Lung (tissue), 12 donors: ENCODE data around the gene RPS6KA2. TPM values are rescaled to one million over a fixed set of nuclear protein-coding genes. Genes with fewer than 3 reads are reported as not detected.

ENCODE experiments used
- ATAC-seq: fragments of 200-7000 bp; cut with Tn5 transposase; one replicate; pipeline ENCODE4 v1.9.1; 2020; ENCODE audit warnings: moderate number of reproducible peaks; ENCODE audit not compliant: insufficient read depth, low FRiP score
- DNase-seq, 3 donors: peaks; one replicate each; pipeline ENCODE4 v3.0.0-alpha.2; 2013 to 2017
- H3K27ac ChIP-seq, 2 donors: one replicate each; pipeline ENCODE4 v1.5.1; 2013; ENCODE audit warnings: mild to moderate bottlenecking in 2 of 2, moderate library complexity in 2 of 2, control low read depth in 1 of 2, inconsistent platforms in 1 of 2, low read depth in 1 of 2, low read length in 1 of 2
- H3K27me3 ChIP-seq, 3 donors: one replicate each; pipeline ENCODE4 v1.5.1; 2013; ENCODE audit warnings: low read length in 2 of 3; ENCODE audit not compliant: control insufficient read depth in 3 of 3, insufficient read depth in 3 of 3
- H3K36me3 ChIP-seq, 4 donors: one replicate each; pipeline ENCODE4 v1.5.1; 2013; ENCODE audit warnings: low read length in 4 of 4, mild to moderate bottlenecking in 1 of 4, moderate library complexity in 1 of 4; ENCODE audit not compliant: control insufficient read depth in 4 of 4, insufficient read depth in 4 of 4
- H3K4me1 ChIP-seq, 5 donors: one replicate each; pipeline ENCODE4 v1.5.1; 2013; ENCODE audit warnings: low read length in 5 of 5, mild to moderate bottlenecking in 2 of 5, moderate library complexity in 1 of 5; ENCODE audit not compliant: control insufficient read depth in 5 of 5, insufficient read depth in 5 of 5
- H3K4me3 ChIP-seq: one replicate; pipeline ENCODE4 v1.5.1; 2013; ENCODE audit warnings: mild to moderate bottlenecking, control low read depth, moderate library complexity
- H3K9ac ChIP-seq, 2 donors: one replicate each; pipeline ENCODE4 v1.5.1; 2013; ENCODE audit warnings: low read length in 2 of 2, control low read depth in 1 of 2; ENCODE audit not compliant: insufficient read depth in 1 of 2
- H3K9me3 ChIP-seq, 4 donors: one replicate each; pipeline ENCODE4 v1.5.1; 2013; ENCODE audit warnings: low read length in 3 of 4, mild to moderate bottlenecking in 1 of 4, moderate library complexity in 1 of 4; ENCODE audit not compliant: control insufficient read depth in 4 of 4, insufficient read depth in 3 of 4
- CTCF ChIP-seq: IDR thresholded peaks from 2 replicates; pipeline ENCODE4 v1.5.1; 2012; ENCODE audit warnings: mild to moderate bottlenecking; ENCODE audit errors: control extremely low read depth, extremely low read depth
- WGBS, 2 donors: extraction: QIAGEN DNeasy Blood & Tissue Kit; methylation state at CpG; one replicate each; pipeline ENCODE4 v1.1.7; 2013; 5-methylcytosine and 5-hydroxymethylcytosine counted together
- polyA plus RNA-seq, 2 donors: library from polyadenylated mRNA; stranded (reverse); fragments of 200-250 nt; gene quantifications; one replicate each; pipeline ENCODE4 v1.2.1, GENCODE V29; 2013
- total RNA-seq, 2 donors: library from RNA; depleted of rRNA in 1 of 2; stranded (reverse); fragments of >200 nt in 1 of 2; gene quantifications; one replicate each; pipeline ENCODE4 v1.2.1, GENCODE V29; 2014 to 2021
- donor health status: control.
- donor health status: control.
- donor health status: Bipolar disorder and iron deficiency.
- donor health status: healthy.
- donor health status: DM: yes; HTN: yes; CAD: no.

The RPS6KA2 gene
- total and polyA plus RNA-seq, 4 donors = 61.9 to 185 (median 105) TPM

- H3K9me3 ChIP-seq = no peaks in the 10 kb centered on the region
- WGBS, 2 donors = 89 to 91% methylated on average over 7 of the region's 7 CpGs
- ATAC-seq = no peak
- no peak overlapping the region for H3K27ac ChIP-seq
- peaks cover 0 to 1% (median 0%) of the 10 kb centered on the region in 4 donors for H3K36me3 ChIP-seq
- no peak for TF ChIP-seq CTCF
- H3K9ac ChIP-seq = no peak overlapping the region
- DNase-seq = no peak
- H3K4me1 ChIP-seq = peaks cover 0 to 39% (median 0%) of the 10 kb centered on the region in 5 donors
- no peaks in the 10 kb centered on the region for H3K27me3 ChIP-seq
- H3K4me3 ChIP-seq = no peak overlapping the region
These were observed 74.5 kb downstream of the RPS6KA2 start for GRCh38 chr6:166552600-166552999.

DNA sequence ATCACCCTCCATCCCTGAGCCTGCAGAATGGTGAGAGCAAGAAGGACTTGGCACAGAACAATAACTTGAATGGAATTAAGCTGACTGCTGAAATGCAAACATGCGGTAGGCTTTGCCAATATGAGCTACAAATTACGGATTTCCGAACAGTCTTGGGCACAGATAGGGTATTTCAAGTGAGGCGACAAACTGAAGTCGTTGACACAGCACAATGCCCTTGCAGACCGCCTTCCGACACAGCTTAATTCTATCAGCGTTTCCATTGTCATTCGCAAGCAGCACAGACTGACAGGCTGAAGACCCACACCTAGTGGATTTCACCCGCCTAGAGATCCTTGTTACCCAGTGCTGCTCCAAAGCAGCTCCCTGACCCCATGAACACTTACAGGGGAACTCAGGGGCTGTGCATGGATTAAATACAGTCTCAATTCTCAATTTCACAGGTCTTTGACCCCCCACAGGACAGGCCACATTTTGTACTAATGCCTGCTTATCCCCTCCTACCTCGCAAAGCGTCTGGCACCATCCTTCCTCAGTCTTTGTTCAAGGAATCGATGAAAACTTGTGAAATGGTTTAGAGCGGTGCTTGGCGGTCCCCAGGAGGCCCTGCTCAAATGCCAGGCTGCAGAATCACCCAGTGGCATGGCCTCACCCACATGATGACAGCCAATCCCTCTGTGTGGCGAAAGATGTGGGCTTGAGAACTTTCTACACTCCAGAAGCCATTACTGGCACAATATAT lies 75.1 kb downstream of the RPS6KA2 start:
- WGBS, 2 donors = 90 to 91% methylated on average over 16 of the region's 16 CpGs
- H3K27me3 ChIP-seq = no peaks in the 10 kb centered on the region
- no peaks in the 10 kb centered on the region for H3K9me3 ChIP-seq
- ATAC-seq = no peak
- no peak overlapping the region for H3K4me3 ChIP-seq
- H3K27ac ChIP-seq = no peak overlapping the region
- no peak overlapping the region for H3K9ac ChIP-seq
- DNase-seq = no peak
- TF ChIP-seq CTCF = no peak
- peaks cover 0 to 1% (median 0%) of the 10 kb centered on the region in 4 donors for H3K36me3 ChIP-seq
- peaks cover 0 to 39% (median 0%) of the 10 kb centered on the region in 5 donors for H3K4me1 ChIP-seq

GRCh38 chr6:166546653-166547052 lies 80.4 kb downstream of the RPS6KA2 start:
- no peaks in the 10 kb centered on the region for H3K9me3 ChIP-seq
- H3K4me3 ChIP-seq = no peak overlapping the region
- no peak for TF ChIP-seq CTCF
- no peak for ATAC-seq
- peaks cover 0 to 5% (median 0%) of the 10 kb centered on the region in 5 donors for H3K4me1 ChIP-seq
- no peak for DNase-seq
- no peak overlapping the region for H3K9ac ChIP-seq
- H3K27ac ChIP-seq = no peak overlapping the region
- WGBS, 2 donors = 96 to 97% methylated on average over 6 of the region's 6 CpGs
- H3K36me3 ChIP-seq = peaks cover 0 to 6% (median 0%) of the 10 kb centered on the region in 4 donors
- no peaks in the 10 kb centered on the region for H3K27me3 ChIP-seq
